Large intestine (tissue), 3 donors: ENCODE measurements around the gene ATP8A2. TPM values are rescaled to one million over a fixed set of nuclear protein-coding genes. Genes with fewer than 3 reads are reported as not detected.

Source experiments
- DNase-seq, 2 donors: peaks; one replicate each; pipeline versions ENCODE4 v3.0.0 to v3.0.0-alpha.2; 2013
- H3K27ac ChIP-seq: one replicate; pipeline ENCODE4 v1.5.1; 2013; ENCODE audit warnings: low read length
- H3K27me3 ChIP-seq: 2 replicates; pipeline ENCODE4 v1.6.1; 2013; ENCODE audit warnings: low read length; ENCODE audit not compliant: control insufficient read depth, insufficient read depth
- H3K36me3 ChIP-seq: 2 replicates; pipeline ENCODE4 v1.6.1; 2013; ENCODE audit warnings: low read length; ENCODE audit not compliant: control insufficient read depth, insufficient read depth
- H3K4me1 ChIP-seq: one replicate; pipeline ENCODE4 v1.6.1; 2013; ENCODE audit warnings: low read length; ENCODE audit not compliant: control insufficient read depth, insufficient read depth
- H3K4me3 ChIP-seq: one replicate; pipeline ENCODE4 v1.5.1; 2013; ENCODE audit warnings: low read length
- H3K9me3 ChIP-seq: one replicate; pipeline ENCODE4 v1.6.1; 2013; ENCODE audit warnings: mild to moderate bottlenecking, low read depth, low read length, moderate library complexity; ENCODE audit not compliant: control insufficient read depth
- WGBS: methylation state at CpG from one replicate; pipeline ENCODE4 v1.1.5; 2013; ENCODE audit warnings: low lambda C conversion rate; ENCODE audit not compliant: insufficient coverage; 5-methylcytosine and 5-hydroxymethylcytosine counted together
- polyA plus RNA-seq: library from polyadenylated mRNA; unstranded; fragments of 120-200 nt; gene quantifications from one replicate; pipeline ENCODE4 v1.2.1, GENCODE V29; 2013

ATP8A2 gene
- polyA plus RNA-seq, 1 donor, result 2.3 TPM

DNA sequence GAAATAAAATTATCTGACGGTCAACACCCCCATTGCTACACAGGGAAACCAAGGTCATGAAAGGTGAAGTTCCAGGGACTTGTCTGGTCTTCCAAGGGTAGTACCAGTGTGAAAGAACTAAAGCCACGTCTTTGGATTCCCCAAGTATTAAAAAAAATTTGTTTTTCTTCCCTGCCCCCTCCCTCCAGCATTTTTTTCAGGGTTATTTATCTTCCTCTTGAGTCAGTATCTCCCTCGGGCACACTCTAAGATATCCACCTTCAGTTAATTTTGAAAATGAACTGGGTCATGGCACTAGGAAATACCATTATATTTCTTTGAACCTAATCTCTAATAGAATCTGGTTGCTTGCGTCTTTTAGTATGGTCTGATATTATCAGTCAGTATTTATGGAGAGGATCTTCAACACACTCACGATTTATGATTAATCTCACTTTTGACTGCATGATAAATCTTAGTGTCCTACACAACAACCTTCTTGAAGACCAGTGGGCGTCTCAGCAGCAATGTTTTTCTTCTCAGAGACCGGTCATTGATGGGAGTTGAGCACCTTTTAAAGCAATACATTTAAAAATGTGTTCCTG lies 9.1 kb downstream of the ATP8A2 start:
- Histone ChIP-seq H3K36me3 (no peaks in the 10 kb centered on the region), H3K27ac (no peak overlapping the region), H3K27me3 (peaks cover 12% of the 10 kb centered on the region), H3K4me1 (no peaks in the 10 kb centered on the region), H3K4me3 (no peak overlapping the region), H3K9me3 (no peaks in the 10 kb centered on the region)
- no peak for DNase-seq
- 93% methylated on average over 2 of the region's 7 CpGs for WGBS

DNA sequence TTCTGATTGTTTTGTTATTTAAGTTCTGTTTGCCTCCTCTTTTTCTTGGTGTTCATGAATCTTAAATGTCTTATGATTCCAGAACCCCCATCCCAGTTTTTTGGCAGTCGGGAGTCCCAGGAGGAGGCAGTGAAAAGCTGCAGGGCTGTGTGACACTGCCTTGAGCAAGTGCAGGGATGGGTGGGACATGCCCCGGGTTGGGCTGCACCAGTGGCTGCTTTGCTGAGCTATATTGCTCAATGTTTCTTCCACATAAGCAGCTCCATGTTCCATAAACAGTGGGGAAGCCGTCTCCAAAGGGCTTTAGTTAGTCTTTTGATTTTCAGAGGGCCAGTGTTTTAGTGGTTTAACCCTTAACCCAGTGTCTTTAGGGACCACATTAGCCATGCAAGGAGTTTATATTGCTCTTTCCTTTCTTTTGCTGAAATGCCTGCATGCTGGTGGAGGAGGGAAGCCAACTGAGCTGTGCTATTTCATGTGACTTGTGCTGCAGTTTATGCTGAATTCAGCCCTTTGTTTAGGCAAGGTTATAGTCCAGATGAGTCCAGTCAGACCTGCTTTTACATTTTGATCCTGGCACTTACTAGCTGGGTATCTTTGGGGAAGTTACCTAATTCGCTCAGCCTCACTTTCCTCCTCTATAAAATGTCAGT lies 13.1 kb downstream of the ATP8A2 start:
- Histone ChIP-seq H3K27ac (no peak overlapping the region), H3K4me1 (no peaks in the 10 kb centered on the region), H3K36me3 (no peaks in the 10 kb centered on the region), H3K9me3 (no peaks in the 10 kb centered on the region), H3K27me3 (peaks cover 8% of the 10 kb centered on the region), H3K4me3 (no peak overlapping the region)
- no CpG with 5 or more reads among the region's 4 CpGs for WGBS
- no peak for DNase-seq

DNA sequence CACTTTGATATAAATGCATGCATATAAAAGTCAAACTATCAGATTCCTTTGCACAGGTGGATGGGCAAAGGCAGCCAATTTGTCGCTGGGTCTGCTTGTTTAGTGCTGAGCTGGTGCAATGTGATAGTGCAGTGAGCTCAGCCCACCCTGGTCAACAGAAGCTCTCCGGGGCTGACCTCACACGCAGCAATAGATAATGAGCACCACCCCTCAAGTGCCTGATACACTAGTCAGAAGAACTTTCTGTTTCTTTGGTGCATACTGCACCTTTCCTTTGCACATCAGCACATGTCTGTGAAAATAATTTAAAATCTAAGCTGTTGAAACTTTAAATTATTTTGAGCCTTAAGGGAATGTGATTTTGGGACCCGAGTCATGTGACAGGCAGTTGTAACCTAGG lies 20.2 kb downstream of the ATP8A2 start:
- H3K4me1 ChIP-seq, result no peaks in the 10 kb centered on the region
- H3K9me3 ChIP-seq, result no peaks in the 10 kb centered on the region
- peaks cover 5% of the 10 kb centered on the region for H3K27me3 ChIP-seq
- no CpG with 5 or more reads among the region's 4 CpGs for WGBS
- DNase-seq, result no peak
- H3K36me3 ChIP-seq, result no peaks in the 10 kb centered on the region
- H3K27ac ChIP-seq, result no peak overlapping the region
- H3K4me3 ChIP-seq, result no peak overlapping the region

DNA sequence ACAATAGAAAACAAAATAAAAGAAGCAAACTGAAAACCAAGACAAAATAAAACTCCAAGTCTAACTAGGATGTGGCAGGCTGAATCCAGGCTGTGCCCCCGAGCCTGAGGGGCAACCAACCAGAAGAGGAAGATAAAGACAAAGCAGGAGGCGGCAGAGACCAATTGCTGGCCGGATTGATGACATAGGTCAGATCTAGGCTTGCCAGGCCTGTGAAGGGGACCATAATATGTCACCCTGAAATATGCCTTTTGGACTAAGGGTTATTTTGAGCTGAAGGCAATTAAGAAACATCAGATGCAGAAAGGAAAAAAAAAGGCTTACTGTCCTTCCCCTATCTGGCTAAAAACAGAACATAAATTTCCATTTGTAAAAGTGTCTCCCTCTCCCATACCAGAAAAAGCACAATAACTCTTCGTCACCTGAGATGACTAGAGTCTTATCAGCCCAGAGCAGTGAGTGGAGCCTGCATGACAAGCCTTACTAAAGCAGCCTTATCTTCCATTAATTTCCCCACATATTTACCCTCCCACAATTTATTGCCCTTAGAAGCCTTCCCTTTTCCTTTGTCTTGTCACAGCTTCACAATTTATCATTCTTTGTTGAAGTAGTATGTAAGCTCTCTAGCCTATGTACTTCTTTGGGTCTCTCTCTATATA lies 22.8 kb downstream of the ATP8A2 start:
- DNase-seq, result no peak
- Histone ChIP-seq H3K27me3 (peaks cover 5% of the 10 kb centered on the region), H3K27ac (no peak overlapping the region), H3K4me1 (no peaks in the 10 kb centered on the region), H3K4me3 (no peak overlapping the region), H3K9me3 (no peaks in the 10 kb centered on the region), H3K36me3 (no peaks in the 10 kb centered on the region)
- 80% methylated on average over 1 of the region's 4 CpGs for WGBS

DNA sequence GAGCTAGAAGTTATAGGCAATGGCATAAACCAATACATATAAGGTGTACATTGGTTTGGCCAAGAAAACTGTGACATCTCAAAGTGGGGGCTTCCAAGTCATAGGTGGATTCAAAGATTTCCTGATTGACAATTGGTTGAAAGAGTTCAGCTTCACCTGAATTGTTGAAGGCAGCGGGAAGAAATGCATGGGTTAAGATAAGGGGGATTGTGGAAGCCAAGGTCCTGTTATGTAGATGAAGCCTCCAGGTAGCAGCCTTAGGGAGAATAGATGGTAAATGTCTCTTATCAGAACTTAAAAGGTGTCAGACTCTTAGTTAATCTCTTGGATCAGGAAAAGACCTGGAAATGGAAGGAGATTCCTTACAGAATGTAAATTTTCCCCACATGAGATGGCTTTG lies 26.0 kb downstream of the ATP8A2 start:
- Histone ChIP-seq H3K27ac (no peak overlapping the region), H3K4me1 (no peaks in the 10 kb centered on the region), H3K9me3 (no peaks in the 10 kb centered on the region), H3K4me3 (no peak overlapping the region), H3K36me3 (no peaks in the 10 kb centered on the region), H3K27me3 (no peaks in the 10 kb centered on the region)
- WGBS, result no CpG with 5 or more reads among the region's 1 CpG
- no peak for DNase-seq

DNA sequence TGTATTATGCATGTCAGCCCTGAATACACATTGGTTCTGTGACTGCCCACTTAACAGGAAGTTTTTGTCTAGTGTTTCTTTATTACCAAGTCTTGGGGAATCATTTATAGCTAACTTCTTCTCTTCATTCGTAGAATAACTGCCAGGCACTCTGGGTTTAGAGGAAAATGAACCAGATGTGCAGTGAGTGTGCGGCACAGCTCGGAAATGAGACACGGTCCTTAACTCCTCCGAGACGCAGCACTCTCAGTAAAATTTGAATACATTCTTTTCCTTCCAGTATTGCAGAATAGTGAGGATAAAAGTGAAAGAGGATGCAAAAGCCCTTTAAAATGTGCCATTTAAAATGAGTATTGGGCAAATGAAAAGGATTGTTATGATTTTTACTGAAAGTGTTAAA lies 29.2 kb downstream of the ATP8A2 start:
- no peak overlapping the region for H3K27ac ChIP-seq
- WGBS, result no CpG with 5 or more reads among the region's 6 CpGs
- no peak overlapping the region for H3K4me3 ChIP-seq

DNA sequence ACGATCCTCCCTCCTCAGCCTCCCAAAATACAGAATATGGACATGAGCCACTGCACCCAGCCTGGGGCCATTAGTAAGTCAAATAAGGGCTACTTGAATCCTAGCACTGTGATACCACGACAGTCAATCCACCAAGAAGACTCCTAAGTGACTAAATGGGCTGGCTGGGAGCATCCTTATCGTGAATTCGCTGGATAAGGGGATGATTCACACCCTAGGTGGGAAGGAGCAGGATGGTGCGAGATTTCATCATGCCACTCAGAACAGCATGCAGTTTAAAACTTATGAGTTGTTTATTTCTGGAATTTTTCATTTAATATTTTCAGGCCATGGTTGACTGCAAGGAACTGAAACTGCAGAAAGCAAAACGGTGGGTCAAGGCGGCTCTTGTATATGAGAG lies 30.2 kb downstream of the ATP8A2 start:
- WGBS, result 80% methylated on average over 2 of the region's 7 CpGs
- Histone ChIP-seq H3K27me3 (no peaks in the 10 kb centered on the region), H3K27ac (no peak overlapping the region), H3K9me3 (no peaks in the 10 kb centered on the region), H3K4me3 (no peak overlapping the region), H3K4me1 (no peaks in the 10 kb centered on the region), H3K36me3 (no peaks in the 10 kb centered on the region)
- no peak for DNase-seq

More for the DNA sequence above, 29.2 kb downstream of the ATP8A2 start:
- no peak for DNase-seq
- no peaks in the 10 kb centered on the region for H3K4me1 ChIP-seq
- no peaks in the 10 kb centered on the region for H3K36me3 ChIP-seq
- H3K27me3 ChIP-seq, result no peaks in the 10 kb centered on the region
- no peaks in the 10 kb centered on the region for H3K9me3 ChIP-seq

DNA sequence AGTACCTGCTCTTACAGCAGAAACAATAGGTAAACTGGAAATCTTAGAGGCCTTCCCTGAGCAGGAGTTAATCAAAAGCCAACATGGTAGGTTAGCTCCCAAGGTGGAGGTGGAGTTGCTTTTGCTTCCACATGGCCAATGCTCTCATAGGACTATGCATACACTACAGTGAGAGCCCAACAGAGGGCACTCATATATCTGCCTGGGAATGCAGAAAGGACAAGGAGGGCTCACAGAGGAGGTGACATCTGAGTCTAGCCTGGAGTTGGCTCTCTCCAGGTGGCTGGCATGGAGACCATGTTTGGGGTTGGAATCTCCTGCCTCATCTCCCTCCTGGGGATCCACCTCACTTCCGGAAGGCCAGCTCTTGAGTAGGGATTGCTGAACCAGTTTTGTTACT lies 34.6 kb downstream of the ATP8A2 start:
- Histone ChIP-seq H3K4me1 (no peaks in the 10 kb centered on the region), H3K4me3 (no peak overlapping the region), H3K27ac (no peak overlapping the region), H3K27me3 (no peaks in the 10 kb centered on the region), H3K9me3 (no peaks in the 10 kb centered on the region), H3K36me3 (no peaks in the 10 kb centered on the region)
- WGBS, result no CpG with 5 or more reads among the region's 1 CpG
- no peak for DNase-seq

DNA sequence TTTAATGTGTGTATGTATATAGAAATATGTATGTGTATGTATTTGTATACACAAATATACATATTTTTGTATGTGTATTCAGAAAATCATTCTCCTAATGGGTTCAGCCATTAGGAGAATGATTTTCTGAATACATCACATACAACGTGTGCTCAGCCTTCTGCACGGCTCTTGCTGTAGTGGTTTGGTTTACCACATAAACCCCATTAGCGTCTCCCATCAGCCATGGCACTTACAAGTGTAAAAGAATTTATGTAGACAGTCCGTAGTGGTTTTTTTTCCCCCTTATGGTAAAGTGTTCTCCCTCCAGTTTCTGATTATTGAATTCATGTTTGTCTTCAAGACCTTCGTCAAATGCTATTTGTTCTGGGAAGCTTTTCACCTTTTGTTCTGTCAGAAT lies 38.2 kb downstream of the ATP8A2 start:
- Histone ChIP-seq H3K4me1 (no peaks in the 10 kb centered on the region), H3K27ac (no peak overlapping the region), H3K9me3 (no peaks in the 10 kb centered on the region), H3K27me3 (no peaks in the 10 kb centered on the region), H3K4me3 (no peak overlapping the region), H3K36me3 (no peaks in the 10 kb centered on the region)
- DNase-seq, result no peak
- WGBS, result 100% methylated on average over 2 of the region's 5 CpGs

DNA sequence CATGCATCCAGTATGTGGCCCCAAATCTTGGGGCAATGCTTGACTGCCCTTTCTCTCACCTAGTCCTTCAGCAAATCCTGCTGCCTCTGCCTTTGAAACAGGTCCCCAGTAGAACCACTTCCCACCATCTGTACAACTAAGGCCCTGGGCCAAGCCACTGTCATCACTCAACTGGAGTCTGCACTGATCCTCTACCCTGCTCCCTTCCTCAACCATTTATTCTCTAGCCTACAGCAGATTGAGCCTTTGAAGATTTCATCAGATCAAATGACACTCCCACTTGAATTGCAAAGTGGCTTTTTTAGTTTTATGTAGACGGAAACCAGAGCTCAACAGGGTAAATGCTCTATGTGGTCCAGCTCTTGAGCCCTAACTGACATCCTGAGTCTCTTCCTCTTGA lies 43.5 kb downstream of the ATP8A2 start:
- no CpG with 5 or more reads among the region's 1 CpG for WGBS
- DNase-seq, result no peak
- Histone ChIP-seq H3K4me1 (no peaks in the 10 kb centered on the region), H3K4me3 (no peak overlapping the region), H3K27me3 (peaks cover 4% of the 10 kb centered on the region), H3K36me3 (no peaks in the 10 kb centered on the region), H3K27ac (no peak overlapping the region), H3K9me3 (no peaks in the 10 kb centered on the region)

DNA sequence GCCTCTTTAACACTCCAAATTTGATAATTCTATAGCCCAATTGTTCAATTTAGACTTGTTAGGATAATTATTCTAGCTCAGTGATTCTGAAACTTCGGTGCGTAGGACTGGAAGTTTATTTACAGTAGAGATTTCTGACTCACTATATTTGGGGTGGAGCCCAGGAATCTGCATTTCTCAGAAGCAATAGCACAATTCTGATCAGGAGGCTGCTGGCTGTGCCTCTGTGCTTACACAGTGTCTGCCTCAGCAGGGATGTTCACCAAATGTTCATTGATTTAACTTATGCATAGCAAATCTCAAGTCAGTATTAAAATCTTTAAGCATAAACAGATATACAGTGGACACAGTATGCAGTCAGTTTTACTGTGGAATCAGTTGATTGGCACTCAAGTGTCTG lies 45.8 kb downstream of the ATP8A2 start:
- Histone ChIP-seq H3K4me3 (no peak overlapping the region), H3K27me3 (peaks cover 4% of the 10 kb centered on the region), H3K4me1 (no peaks in the 10 kb centered on the region), H3K9me3 (no peaks in the 10 kb centered on the region), H3K27ac (no peak overlapping the region), H3K36me3 (no peaks in the 10 kb centered on the region)
- WGBS, result no CpG with 5 or more reads among the region's 2 CpGs
- DNase-seq, result no peak
